C4-2B (cell line): Measurements from ENCODE around the gene CCHCR1.

Source experiments
- H3K27ac ChIP-seq: fragments of 450-650 bp; 2 replicates; pipeline ENCODE4 v1.5.1; 2017
- CTCF ChIP-seq: fragments of 450-650 bp; conservative IDR thresholded peaks from 2 replicates; pipeline ENCODE4 v1.5.1; 2017; ENCODE audit warnings: mild to moderate bottlenecking
- ZFX ChIP-seq: fragments of 450-650 bp; IDR thresholded peaks from 2 replicates; pipeline ENCODE4 v1.6.1; 2017

Gene CCHCR1

DNA sequence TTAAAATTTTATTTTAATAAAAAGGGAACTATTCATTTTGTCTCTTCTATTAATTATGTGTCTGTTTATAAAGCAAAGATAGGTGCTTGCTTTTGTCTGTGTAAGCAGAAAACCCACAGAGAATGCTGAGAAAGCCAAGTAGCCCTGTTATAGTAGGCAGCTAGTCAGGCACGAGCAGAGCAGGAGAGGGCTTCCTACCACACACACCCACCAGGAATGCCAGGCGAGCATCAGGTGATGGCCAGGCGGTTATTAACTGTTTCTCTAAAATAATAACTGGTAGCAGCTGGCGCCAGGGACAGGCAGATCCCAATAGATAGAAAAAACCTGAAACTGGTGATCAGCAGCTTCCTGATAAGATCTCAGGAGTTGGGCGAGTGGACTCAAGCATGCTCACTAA is 60.9 kb downstream of the CCHCR1 start:
- no peak overlapping the region for H3K27ac ChIP-seq
- TF ChIP-seq ZFX (no peak), CTCF (no peak)

DNA sequence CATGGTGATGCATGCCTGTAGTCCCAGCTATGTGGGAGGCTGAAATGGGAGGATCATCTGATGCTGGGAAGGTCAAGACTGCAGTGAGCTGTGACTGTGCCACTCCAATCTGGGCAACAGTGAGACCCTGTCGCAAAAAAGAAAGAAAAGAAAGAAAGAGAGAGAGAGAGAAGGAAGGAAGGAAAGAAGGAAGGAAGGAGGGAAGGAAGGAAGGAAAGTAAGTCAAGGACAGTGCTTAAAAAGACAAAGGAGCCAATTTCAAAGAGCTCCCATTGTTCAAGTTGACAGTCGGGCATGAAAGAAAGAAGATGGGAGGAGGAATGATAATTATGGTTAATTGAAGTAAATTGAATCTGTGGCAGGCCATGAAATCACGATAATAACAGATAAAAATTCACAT is 61.4 kb downstream of the CCHCR1 start:
- no peak overlapping the region for H3K27ac ChIP-seq
- no peak for TF ChIP-seq CTCF
- no peak for TF ChIP-seq ZFX

DNA sequence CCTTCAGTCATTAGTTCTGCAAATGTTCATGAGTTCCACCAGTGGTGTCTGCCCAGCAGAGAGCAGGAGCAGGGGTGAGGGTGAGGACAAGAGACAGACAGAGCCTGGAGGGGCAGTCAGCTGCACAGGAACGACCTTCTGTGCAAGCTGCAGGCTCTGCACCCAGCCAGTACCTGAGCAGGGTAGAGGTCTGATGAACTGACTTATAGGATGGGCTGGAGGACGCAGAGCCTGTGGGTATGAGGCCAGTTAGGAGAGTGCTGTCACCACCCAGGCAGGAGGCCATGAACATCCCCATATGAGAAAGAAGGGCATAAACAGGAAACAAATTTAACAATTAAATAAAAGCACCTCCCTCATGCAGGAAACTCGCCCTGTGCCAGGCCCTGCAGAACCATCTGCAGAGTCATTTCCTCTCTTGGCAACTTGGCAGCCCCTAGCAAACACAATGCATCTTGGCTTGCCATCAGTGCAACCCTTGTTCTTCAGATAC is 63.2 kb downstream of the CCHCR1 start:
- H3K27ac ChIP-seq: peak overlapping the region; percentile 22
- TF ChIP-seq ZFX (no peak), CTCF (no peak)

- TF ChIP-seq ZFX: no peak
- no peak for TF ChIP-seq CTCF
- H3K27ac ChIP-seq: no peak overlapping the region
These were observed 64.7 kb downstream of the CCHCR1 start for GRCh38 chr6:31092769-31093505.
